Liver (tissue), 3 donors: ENCODE data around the gene PAPOLB.

Source experiments
- CTCF ChIP-seq: fragments of 150-350 bp; IDR thresholded peaks from 2 replicates; pipeline ENCODE4 v1.5.1; 2017; ENCODE audit warnings: improper control_type of control experiment, low read depth, low read length; ENCODE audit not compliant: missing input control
- EGR1 ChIP-seq, 2 donors: IDR thresholded peaks; 2 replicates each; pipeline ENCODE4 v1.6.1; 2016 to 2018; ENCODE audit warnings: antibody characterized with exemption in 2 of 2, low read depth in 2 of 2
- HNF4G ChIP-seq: IDR thresholded peaks from 2 replicates; pipeline ENCODE4 v1.6.1; 2016; ENCODE audit warnings: antibody characterized with exemption
- MAX ChIP-seq: IDR thresholded peaks from 2 replicates; pipeline ENCODE4 v1.6.1; 2016; ENCODE audit warnings: antibody characterized with exemption
- REST ChIP-seq: IDR thresholded peaks from 2 replicates; pipeline ENCODE4 v1.6.1; 2016; ENCODE audit warnings: antibody characterized with exemption, mild to moderate bottlenecking
- SP1 ChIP-seq: IDR thresholded peaks from 2 replicates; pipeline ENCODE4 v1.6.1; 2018; ENCODE audit warnings: antibody characterized with exemption, mild to moderate bottlenecking
- TAF1 ChIP-seq: conservative IDR thresholded peaks from 2 replicates; pipeline ENCODE4 v1.6.1; 2016; ENCODE audit warnings: antibody characterized with exemption, mild to moderate bottlenecking
- YY1 ChIP-seq: IDR thresholded peaks from 2 replicates; pipeline ENCODE4 v1.6.1; 2016; ENCODE audit warnings: antibody characterized with exemption, mild to moderate bottlenecking
- donor health status: healthy.
- donor health status: healthy.

- TF ChIP-seq CTCF (peak; percentile 83), SP1 (no peak), REST (no peak), MAX (no peak), EGR1 (IDR thresholded peaks at IDR 0.05; ENCODE audit: low read depth in 2 of 2) (no peak), TAF1 (no peak), YY1 (no peak), HNF4G (no peak)
These were observed 31.7 kb downstream of the PAPOLB start for GRCh38 chr7:4830176-4830575.
